A549 treated with CORT108297 at 1 μM for 4 hours (cell line): ENCODE results near the gene P3H2. TPM values are rescaled to one million over a fixed set of nuclear protein-coding genes. Genes with fewer than 3 reads are reported as not detected.

ENCODE experiments used
- total RNA-seq: library from RNA; stranded (reverse); fragments of 200-300 nt; extraction: Qiagen RNA extraction; gene quantifications from 5 replicates; pipeline ENCODE4 v1.2.3, GENCODE V29; 2022

P3H2 gene, protein sequence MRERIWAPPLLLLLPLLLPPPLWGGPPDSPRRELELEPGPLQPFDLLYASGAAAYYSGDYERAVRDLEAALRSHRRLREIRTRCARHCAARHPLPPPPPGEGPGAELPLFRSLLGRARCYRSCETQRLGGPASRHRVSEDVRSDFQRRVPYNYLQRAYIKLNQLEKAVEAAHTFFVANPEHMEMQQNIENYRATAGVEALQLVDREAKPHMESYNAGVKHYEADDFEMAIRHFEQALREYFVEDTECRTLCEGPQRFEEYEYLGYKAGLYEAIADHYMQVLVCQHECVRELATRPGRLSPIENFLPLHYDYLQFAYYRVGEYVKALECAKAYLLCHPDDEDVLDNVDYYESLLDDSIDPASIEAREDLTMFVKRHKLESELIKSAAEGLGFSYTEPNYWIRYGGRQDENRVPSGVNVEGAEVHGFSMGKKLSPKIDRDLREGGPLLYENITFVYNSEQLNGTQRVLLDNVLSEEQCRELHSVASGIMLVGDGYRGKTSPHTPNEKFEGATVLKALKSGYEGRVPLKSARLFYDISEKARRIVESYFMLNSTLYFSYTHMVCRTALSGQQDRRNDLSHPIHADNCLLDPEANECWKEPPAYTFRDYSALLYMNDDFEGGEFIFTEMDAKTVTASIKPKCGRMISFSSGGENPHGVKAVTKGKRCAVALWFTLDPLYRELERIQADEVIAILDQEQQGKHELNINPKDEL
- 28.4 to 46.4 TPM (median 35.6 TPM) in 5 replicates for total RNA-seq

DNA sequence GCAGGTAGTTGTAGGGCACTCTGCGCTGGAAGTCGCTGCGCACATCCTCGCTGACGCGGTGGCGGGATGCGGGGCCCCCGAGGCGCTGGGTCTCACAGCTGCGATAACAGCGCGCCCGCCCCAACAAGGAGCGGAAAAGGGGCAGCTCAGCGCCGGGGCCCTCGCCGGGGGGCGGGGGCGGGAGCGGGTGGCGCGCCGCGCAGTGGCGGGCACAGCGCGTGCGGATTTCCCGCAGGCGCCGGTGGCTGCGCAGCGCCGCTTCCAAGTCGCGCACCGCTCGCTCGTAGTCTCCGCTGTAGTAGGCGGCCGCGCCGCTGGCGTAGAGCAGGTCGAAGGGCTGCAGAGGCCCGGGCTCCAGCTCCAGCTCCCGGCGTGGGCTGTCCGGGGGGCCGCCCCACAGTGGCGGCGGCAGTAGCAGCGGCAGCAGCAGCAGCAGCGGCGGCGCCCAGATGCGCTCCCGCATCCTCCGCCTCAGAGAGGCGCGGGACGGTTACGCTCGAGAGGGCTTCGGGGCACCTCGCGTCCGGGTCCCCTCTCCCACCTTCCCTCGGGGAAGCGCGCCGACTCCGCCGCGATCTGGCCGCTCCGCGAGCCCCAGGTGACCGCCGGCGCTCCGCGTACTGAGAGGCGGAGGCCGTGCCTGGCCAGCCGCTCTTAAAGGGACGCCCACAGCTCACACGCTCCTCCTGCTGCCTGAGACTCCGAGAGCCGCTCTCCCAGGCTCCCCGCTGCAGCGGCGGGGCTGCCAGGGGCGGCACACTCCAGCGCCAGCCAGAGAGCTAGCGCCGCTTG lies at the start of gene P3H2:
P3H2 (minus strand) TSS at position 629 of the 792 bp plus-strand sequence; CDS start at position 463, 166 bp downstream.

Other genes starting within 250 kb of the P3H2 start
- 21.1 to 29.3 TPM (median 26.0 TPM) in 5 replicates for gene CLDN1, start 201.5 kb upstream of the P3H2 start, total RNA-seq